ENCODE measurements around the gene ANGPTL4. TPM values are rescaled to one million over a fixed set of nuclear protein-coding genes. Genes with fewer than 3 reads are reported as not detected.
A peak's percentile ranks its signal among the peaks of the same experiment; 100 is the strongest.

The ANGPTL4 gene
- total RNA-seq, 5 donors from 2014 or later (not counting 1 experiment from before 2014, with no cell fraction given), result 0.18 to 0.19 TPM; not detected in 3

DNA sequence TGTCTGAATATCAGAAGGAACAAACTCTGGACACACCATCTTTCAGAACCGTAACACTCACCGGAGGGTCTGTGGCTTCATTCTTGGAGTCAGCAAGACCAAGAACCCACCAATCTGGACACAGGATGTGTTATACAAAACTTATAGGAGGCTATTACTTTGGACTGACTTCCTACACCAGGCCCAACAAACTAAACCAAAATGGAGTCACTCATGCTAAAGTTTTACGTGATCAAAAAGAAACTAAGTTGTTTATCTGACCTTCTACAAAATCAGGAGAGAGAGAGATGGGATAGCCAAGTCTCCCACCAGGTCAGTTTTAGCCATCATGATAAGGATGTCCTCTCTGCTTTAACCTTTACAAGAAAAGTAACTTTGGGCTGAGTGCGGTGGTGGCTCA, 23.0 kb downstream of the ANGPTL4 start:
- Histone ChIP-seq H3K4me1 (ENCODE audit: control insufficient read depth in 1 of 2, extremely low read depth in 1 of 2, insufficient read depth in 2 of 2, low read length in 2 of 2) (peaks cover 7 to 22% of the 10 kb centered on the region in 2 experiments), H3K27me3 (replicated peaks in 1 of 2; ENCODE audit: control insufficient read depth in 2 of 2, extremely low read depth in 1 of 2, insufficient read depth in 2 of 2, low read length in 1 of 2) (no peaks in the 10 kb centered on the region), H3K4me3 (ENCODE audit: control insufficient read depth in 1 of 2, extremely low read depth in 1 of 2, low read length in 1 of 2) (no peak overlapping the region), H3K9me3 (no peaks in the 10 kb centered on the region), H3K36me3 (ENCODE audit: control insufficient read depth in 2 of 2, extremely low read depth in 1 of 2, insufficient read depth in 1 of 2, low read length in 1 of 2) (no peaks in the 10 kb centered on the region), H3K27ac (ENCODE audit: low read length) (no peak overlapping the region)
- ChIA-PET CTCF (no interaction called here), POLR2A (no interaction called here)
- Mint-ChIP-seq H3K4me3 (no peak overlapping the region), H3K27ac (no peak overlapping the region), H3K4me1 (peaks cover 17 to 22% (median 20%) of the 10 kb centered on the region in 3 donors), H3K36me3 (peaks cover 8% of the 10 kb centered on the region), H3K27me3 (no peaks in the 10 kb centered on the region), H3K9me3 (no peaks in the 10 kb centered on the region)
- no peak for ATAC-seq (replicated peaks in 1 of 4)
- 100% methylated on average over 1 of the region's 4 CpGs for WGBS (ENCODE audit: insufficient coverage)
- no peak for DNase-seq

DNA sequence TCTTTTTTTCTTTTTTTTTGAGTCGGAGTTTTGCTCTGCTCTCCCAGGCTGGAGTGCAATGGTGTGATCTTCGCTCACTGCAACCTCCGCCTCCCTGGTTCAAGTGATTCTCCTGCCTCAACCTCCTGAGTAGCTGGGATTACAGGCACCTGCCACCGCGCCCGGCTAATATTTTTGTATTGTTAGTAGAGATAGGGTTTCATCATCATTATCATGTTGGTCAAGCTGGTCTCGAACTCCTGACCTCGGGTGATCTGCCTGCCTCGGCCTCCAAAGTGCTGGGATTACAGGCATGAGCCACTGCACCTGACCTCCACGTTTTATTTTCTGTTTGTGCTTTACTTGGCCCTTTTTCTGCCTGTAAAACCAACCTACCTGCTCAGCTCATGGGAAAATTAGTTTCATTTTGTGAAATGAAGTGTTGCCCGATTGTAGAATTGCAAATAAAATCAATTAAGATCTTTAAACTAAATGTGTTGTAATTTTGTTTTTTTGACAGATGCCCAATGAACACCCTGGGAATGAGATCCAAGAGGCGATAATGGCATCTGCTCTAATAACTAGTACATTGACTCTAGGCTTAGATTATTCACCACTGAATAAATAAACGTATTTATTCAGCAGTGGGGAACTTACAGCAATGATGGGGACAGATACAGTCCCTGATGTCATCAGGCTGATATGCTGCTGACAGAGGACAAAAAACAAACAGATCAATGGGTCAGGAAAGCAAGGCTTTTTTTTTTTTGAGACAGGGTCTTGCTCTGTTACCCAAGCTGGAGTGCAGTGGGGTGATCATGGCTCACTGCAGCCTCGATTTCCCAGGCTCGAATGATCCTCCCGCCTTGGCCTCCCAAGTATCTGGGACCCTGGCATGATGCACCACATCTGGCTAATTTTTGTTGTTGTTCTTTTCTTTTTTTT, 24.0 kb downstream of the ANGPTL4 start:
- H3K4me1 Mint-ChIP-seq, result peaks cover 23 to 28% (median 23%) of the 10 kb centered on the region in 3 donors
- peaks cover 8% of the 10 kb centered on the region for H3K36me3 Mint-ChIP-seq
- H3K27me3 ChIP-seq (replicated peaks in 1 of 2; ENCODE audit: control insufficient read depth in 2 of 2, extremely low read depth in 1 of 2, insufficient read depth in 2 of 2, low read length in 1 of 2), result no peaks in the 10 kb centered on the region
- 98% methylated on average over 9 of the region's 16 CpGs for WGBS (ENCODE audit: insufficient coverage)
- H3K4me3 Mint-ChIP-seq, result peak overlapping the region in 1 of 3 donors; percentile 21
- H3K36me3 ChIP-seq (ENCODE audit: control insufficient read depth in 2 of 2, extremely low read depth in 1 of 2, insufficient read depth in 1 of 2, low read length in 1 of 2), result no peaks in the 10 kb centered on the region
- H3K9me3 Mint-ChIP-seq, result no peaks in the 10 kb centered on the region
- no peaks in the 10 kb centered on the region for H3K9me3 ChIP-seq
- no peak for DNase-seq
- no peaks in the 10 kb centered on the region for H3K27me3 Mint-ChIP-seq
- no peak for ATAC-seq (replicated peaks in 1 of 4)
- H3K4me3 ChIP-seq (ENCODE audit: control insufficient read depth in 1 of 2, extremely low read depth in 1 of 2, low read length in 1 of 2), result no peak overlapping the region
- POLR2A ChIA-PET, result no interaction called here
- CTCF ChIA-PET, result interaction anchor here in 1 of 2 donors (0.7 kb wide), 1 partner anchor 256 kb away, joined by 3 read pairs; no protein-coding TSS in a partner anchor
- H3K4me1 ChIP-seq (ENCODE audit: control insufficient read depth in 1 of 2, extremely low read depth in 1 of 2, insufficient read depth in 2 of 2, low read length in 2 of 2), result peaks cover 7 to 25% of the 10 kb centered on the region in 2 experiments
- H3K27ac ChIP-seq (ENCODE audit: low read length), result no peak overlapping the region
- H3K27ac Mint-ChIP-seq, result no peak overlapping the region

DNA sequence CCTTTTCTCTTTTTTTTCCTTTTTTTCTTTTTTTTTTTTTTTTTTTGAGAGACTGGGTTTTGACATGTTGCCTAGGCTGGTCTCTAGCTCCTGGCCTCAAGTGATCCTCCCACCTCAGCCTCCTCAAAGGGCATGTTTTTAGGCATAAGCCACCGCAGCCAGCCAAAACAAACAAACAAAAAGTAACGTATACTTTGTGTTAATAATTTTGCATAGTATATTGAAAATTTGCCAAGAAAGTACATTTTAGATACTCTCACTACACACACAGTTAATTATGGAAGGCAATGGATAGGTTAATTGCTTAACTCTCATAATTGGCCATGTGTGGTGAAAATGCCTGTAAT, 24.6 kb downstream of the ANGPTL4 start:
- no peak overlapping the region for H3K27ac Mint-ChIP-seq
- Histone ChIP-seq H3K4me3 (ENCODE audit: control insufficient read depth in 1 of 2, extremely low read depth in 1 of 2, low read length in 1 of 2) (no peak overlapping the region), H3K36me3 (ENCODE audit: control insufficient read depth in 2 of 2, extremely low read depth in 1 of 2, insufficient read depth in 1 of 2, low read length in 1 of 2) (no peaks in the 10 kb centered on the region), H3K4me1 (ENCODE audit: control insufficient read depth in 1 of 2, extremely low read depth in 1 of 2, insufficient read depth in 2 of 2, low read length in 2 of 2) (peaks cover 7 to 28% of the 10 kb centered on the region in 2 experiments), H3K9me3 (no peaks in the 10 kb centered on the region), H3K27me3 (replicated peaks in 1 of 2; ENCODE audit: control insufficient read depth in 2 of 2, extremely low read depth in 1 of 2, insufficient read depth in 2 of 2, low read length in 1 of 2) (no peaks in the 10 kb centered on the region), H3K27ac (ENCODE audit: low read length) (no peak overlapping the region)
- H3K36me3 Mint-ChIP-seq, result peaks cover 8% of the 10 kb centered on the region
- peaks cover 25 to 33% (median 28%) of the 10 kb centered on the region in 3 donors for H3K4me1 Mint-ChIP-seq
- no peaks in the 10 kb centered on the region for H3K27me3 Mint-ChIP-seq
- DNase-seq (no peak), ATAC-seq (replicated peaks in 1 of 4) (no peak)
- ChIA-PET CTCF (interaction anchor here in 1 of 2 donors (0.7 kb wide), 1 partner anchor 256 kb away, joined by 3 read pairs; no protein-coding TSS in a partner anchor), POLR2A (no interaction called here)
- H3K9me3 Mint-ChIP-seq, result no peaks in the 10 kb centered on the region
- WGBS (ENCODE audit: insufficient coverage), result no CpG with 5 or more reads among the region's 2 CpGs
- peak overlapping the region in 2 of 3 donors; percentile 6 to 21 for H3K4me3 Mint-ChIP-seq

DNA sequence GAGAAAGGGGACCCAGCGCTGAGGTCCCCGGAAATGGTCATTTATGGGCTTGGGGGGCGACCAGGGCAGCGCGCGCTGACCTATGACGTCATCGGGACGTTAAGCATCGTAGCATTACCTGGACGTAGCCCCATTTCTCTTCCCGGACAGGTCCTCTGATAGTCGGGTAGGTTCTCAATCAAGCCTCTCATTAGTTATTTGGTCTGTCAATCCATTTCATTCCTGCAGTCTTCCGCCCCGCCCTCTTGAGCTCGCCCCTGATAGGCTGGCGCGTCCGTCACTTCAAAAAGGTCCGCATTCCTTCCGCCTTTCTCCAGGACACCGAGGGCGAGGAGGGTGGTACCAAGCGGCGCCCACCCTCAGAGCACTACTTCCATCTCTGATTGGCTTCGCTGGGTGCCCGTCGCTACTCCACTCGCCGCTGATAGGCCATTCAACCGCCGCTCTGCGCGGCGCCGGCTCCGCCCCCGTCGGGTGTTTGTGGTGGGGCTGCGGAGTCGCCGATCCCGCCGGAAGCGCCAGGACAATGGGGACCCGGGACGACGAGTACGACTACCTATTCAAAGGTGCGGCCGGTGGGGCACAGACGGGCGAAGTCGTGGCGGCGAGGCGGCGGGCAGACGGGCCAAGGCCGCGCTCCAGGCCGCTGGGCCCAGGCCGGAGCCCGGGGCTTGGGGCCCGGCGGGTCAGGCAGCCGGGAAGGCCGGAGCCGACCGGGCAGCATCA, 26.1 kb downstream of the ANGPTL4 start, which contains the start of gene RAB11B:
RAB11B (plus strand) TSS at position 470 of the 726 bp plus-strand sequence; CDS start at position 527, 57 bp downstream.
- H3K4me3 ChIP-seq (ENCODE audit: control insufficient read depth in 1 of 2, extremely low read depth in 1 of 2, low read length in 1 of 2), result peak within 1 kb of the TSS; percentile 79 to 96
- peaks cover 7 to 31% of the 10 kb centered on the region in 2 experiments for H3K4me1 ChIP-seq (ENCODE audit: control insufficient read depth in 1 of 2, extremely low read depth in 1 of 2, insufficient read depth in 2 of 2, low read length in 2 of 2)
- H3K27me3 ChIP-seq (replicated peaks in 1 of 2; ENCODE audit: control insufficient read depth in 2 of 2, extremely low read depth in 1 of 2, insufficient read depth in 2 of 2, low read length in 1 of 2), result no peaks in the 10 kb centered on the region
- Mint-ChIP-seq H3K27me3 (no peaks in the 10 kb centered on the region), H3K4me1 (peaks cover 21 to 39% (median 29%) of the 10 kb centered on the region in 3 donors), H3K27ac (peak within 1 kb of the TSS; percentile 95), H3K4me3 (peak within 1 kb of the TSS; percentile 87 to 93 (median 92)), H3K36me3 (peaks cover 8% of the 10 kb centered on the region), H3K9me3 (no peaks in the 10 kb centered on the region)
- peak within 1 kb of the TSS; percentile 92 for H3K27ac ChIP-seq (ENCODE audit: low read length)
- under 1% methylated on average over 59 of the region's 70 CpGs for WGBS (ENCODE audit: insufficient coverage)
- H3K36me3 ChIP-seq (ENCODE audit: control insufficient read depth in 2 of 2, extremely low read depth in 1 of 2, insufficient read depth in 1 of 2, low read length in 1 of 2), result peaks cover 3% of the 10 kb centered on the region in 2 donors
- peak; percentile 90 to 93 (median 92) for ATAC-seq (replicated peaks in 1 of 4)
- CTCF ChIA-PET, result interaction anchor here in 1 of 2 donors (0.5 to 2.5 kb wide), 4 partner anchors 18 to 128 kb away, joined by 3 to 24 read pairs (median 4); partner anchors contain the start of gene MARCHF2
- DNase-seq, result peak; percentile 96 to 100 (median 99)
- POLR2A ChIA-PET, result interaction anchor here in 1 of 2 donors (0.6 to 0.7 kb wide), 2 partner anchors 23 to 63 kb away, joined by 6 to 8 read pairs; no protein-coding TSS in a partner anchor
- H3K9me3 ChIP-seq, result no peaks in the 10 kb centered on the region

DNA sequence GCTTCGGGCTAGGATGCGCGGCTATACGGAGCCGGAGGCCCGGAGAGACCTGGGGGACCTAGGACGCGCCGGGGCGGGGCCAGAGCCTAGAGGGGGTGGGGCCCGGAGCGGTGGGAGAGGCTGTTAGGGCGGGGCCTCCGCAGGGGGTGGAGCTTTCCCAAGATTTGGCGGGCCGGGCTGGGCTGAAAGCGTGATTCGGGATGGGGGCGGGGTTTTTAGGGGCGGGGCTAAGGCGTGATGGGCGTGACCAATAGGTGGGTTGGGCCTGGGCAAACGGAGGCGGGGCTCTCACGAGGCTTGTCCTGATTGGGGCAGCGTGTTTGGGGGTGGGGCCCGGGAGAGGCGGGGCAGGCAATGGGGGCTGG, 26.6 kb downstream of the ANGPTL4 start:
- Histone ChIP-seq H3K4me3 (ENCODE audit: control insufficient read depth in 1 of 2, extremely low read depth in 1 of 2, low read length in 1 of 2) (peak overlapping the region; percentile 79 to 96), H3K9me3 (no peaks in the 10 kb centered on the region), H3K27ac (ENCODE audit: low read length) (peak overlapping the region; percentile 92), H3K36me3 (ENCODE audit: control insufficient read depth in 2 of 2, extremely low read depth in 1 of 2, insufficient read depth in 1 of 2, low read length in 1 of 2) (peaks cover 3% of the 10 kb centered on the region in 2 donors), H3K27me3 (replicated peaks in 1 of 2; ENCODE audit: control insufficient read depth in 2 of 2, extremely low read depth in 1 of 2, insufficient read depth in 2 of 2, low read length in 1 of 2) (no peaks in the 10 kb centered on the region), H3K4me1 (ENCODE audit: control insufficient read depth in 1 of 2, extremely low read depth in 1 of 2, insufficient read depth in 2 of 2, low read length in 2 of 2) (peaks cover 7 to 33% of the 10 kb centered on the region in 2 experiments)
- POLR2A ChIA-PET, result interaction anchor here in 1 of 2 donors (0.6 to 0.7 kb wide), 2 partner anchors 24 to 63 kb away, joined by 6 to 8 read pairs; no protein-coding TSS in a partner anchor
- DNase-seq (peak; percentile 78 to 94 (median 88)), ATAC-seq (replicated peaks in 1 of 4) (peak; percentile 59 to 75 (median 64))
- Mint-ChIP-seq H3K27me3 (no peaks in the 10 kb centered on the region), H3K4me1 (peaks cover 20 to 41% (median 29%) of the 10 kb centered on the region in 3 donors), H3K4me3 (peak overlapping the region; percentile 74 to 87 (median 80)), H3K9me3 (no peaks in the 10 kb centered on the region), H3K36me3 (peaks cover 8% of the 10 kb centered on the region), H3K27ac (peak overlapping the region; percentile 75 to 86)
- CTCF ChIA-PET, result interaction anchor here in 1 of 2 donors (0.5 to 2.5 kb wide), 4 partner anchors 17 to 128 kb away, joined by 3 to 24 read pairs (median 4); partner anchors contain the start of gene MARCHF2
- 0% methylated on average over 24 of the region's 28 CpGs for WGBS (ENCODE audit: insufficient coverage)

Measured in T-cell (primary cell).